NCI-H524 (cell line): ENCODE data around the gene PRRT2.
"Not testable (repeated sequence)": the region's sequence is repeated elsewhere in the genome, so short reads cannot be mapped to it uniquely, and the experiment has no call there.

Experiments
- DNase-seq, 2 experiments: peaks; one replicate each; lab custom pipeline; 2025; lab: John Stamatoyannopoulos, UW

PRRT2 gene

GRCh38 chr16:29811896-29812665 is at the start of gene PRRT2:
Gene PRRT2 (plus strand): TSS chr16:29812193. CDS start chr16:29813055, 862 bp downstream.
- peak; percentile 88 to 93 for DNase-seq

DNA sequence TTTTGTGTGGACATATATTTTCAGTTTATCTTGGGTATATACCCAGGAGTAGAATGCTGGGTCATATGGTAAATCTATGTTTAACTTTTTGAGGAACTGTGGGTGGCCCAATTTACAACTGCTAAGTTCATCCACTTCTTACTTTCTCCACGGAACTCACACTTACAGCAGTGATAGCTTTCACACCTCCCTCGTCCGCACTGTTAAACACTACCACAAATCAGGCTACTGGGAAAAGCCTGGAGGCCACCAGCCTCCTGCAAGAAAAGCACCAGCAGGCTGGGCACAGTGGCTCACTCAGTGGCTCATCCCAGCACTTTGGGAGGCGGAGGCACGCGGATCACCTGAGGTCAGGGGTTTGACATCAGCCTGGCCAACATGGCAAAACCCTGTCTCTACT is 48.7 kb upstream of the PRRT2 start:
- DNase-seq, result no peak

- no peak for DNase-seq
Observed at GRCh38 chr16:29765167-29766032, 46.6 kb upstream of the PRRT2 start.

DNA sequence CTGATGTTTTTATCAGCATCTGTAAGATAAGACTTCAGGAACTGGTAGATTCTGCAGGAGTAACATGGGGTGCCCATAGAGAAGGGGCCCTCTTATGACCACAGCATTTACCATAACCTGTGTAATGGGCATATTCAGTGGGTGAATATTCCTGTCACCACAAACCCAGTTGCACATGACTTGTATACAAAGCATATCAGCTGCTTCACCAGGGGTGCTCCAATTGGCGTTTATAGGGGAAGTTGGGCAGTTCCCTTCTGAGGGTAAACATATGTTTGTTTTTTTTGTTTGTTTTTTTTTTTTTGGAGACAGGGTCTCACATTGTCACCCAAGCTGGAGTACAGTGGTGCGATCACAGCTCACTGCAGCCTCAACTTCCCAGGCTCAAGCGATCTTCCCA is 45.4 kb upstream of the PRRT2 start:
- no peak for DNase-seq

DNA sequence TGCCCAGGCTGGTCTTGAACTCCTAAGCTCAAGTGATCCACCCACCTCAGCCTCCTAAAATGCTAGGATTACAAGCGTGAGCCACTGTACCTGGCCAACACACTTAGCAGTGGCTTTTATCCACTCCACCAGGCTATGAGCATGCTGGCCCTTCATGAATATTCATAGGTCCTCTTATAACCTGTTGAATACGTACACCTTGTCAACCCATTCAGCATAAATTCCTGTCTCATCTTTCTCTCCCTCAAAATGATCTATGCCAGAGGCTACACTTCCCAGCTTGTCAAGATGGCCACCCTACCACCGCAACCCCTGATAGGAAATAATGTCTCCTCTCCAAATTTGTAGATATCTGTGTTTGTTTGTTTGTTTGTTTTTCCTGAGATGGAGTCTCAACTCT is 44.9 kb upstream of the PRRT2 start:
- DNase-seq, result no peak

GRCh38 chr16:29769507-29769906 is 42.5 kb upstream of the PRRT2 start:
- DNase-seq, result no peak

DNA sequence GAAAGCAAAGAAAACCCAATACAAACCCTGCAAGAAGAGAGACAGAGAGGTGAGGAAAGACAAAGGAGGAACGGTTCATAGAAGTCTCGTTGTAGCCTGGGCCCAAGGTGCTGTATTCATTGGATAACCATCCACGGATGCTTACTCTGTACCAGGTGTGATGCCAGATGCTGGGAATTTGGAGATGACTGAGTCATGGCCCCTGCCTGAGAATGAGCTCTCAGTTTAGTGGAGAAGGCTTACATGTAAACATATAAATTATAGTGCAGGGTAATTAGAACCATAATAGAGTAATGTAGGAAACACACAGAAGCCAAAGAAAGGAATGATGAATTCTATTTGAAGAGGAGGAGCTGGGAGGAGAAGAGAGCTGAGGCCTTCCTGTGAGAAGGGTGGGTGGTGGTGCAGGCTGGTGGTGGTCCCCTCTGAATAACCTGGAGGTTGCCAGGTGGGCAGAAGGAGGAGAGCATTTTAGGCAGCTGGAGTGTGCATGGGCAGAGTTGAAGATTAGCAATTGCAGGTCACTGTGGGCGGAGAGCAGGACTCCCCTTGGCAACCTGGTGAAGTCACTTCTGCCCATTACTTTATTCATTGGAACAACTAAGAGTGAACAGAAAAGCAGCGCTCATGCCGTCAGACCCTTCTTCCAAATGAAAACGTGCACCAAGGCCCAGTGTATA is 41.6 kb upstream of the PRRT2 start:
- peak in 1 of 2 experiments; percentile 12 for DNase-seq

GRCh38 chr16:29772330-29772729 is 39.7 kb upstream of the PRRT2 start:
- DNase-seq, result not testable (repeated sequence)

GRCh38 chr16:29774730-29775129 is 37.3 kb upstream of the PRRT2 start:
- DNase-seq, result no peak

DNA sequence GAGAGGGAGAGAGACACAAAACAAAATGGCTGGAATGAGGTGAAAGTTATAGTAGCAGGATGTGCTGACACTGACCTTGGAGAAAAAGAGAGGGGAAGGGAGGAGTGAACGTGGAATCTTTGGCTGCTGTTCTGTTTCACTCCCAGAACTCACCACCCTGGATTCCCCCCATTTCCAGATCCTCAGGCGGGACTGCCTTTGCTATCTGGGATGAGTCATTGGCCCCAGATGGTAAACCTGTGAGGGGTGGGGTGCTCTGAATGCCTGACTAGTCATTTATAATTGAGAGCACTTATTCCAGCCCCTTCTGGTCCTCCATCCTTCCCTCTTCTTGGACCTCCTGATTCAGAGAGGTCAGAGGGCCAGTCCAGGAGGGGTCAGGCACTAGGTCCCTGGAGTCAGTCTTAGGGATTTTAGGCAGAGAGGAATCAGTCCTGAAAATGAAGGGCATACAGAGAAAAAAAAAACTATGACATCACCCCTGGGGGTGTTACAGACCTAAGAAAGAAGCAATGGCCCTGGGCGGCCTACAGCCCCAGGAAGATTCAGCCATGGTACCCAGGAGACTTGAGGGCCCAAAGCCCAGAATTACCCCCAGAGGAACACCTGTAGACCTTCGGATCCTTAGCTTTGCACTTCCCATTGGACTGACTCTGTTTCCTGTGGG is 36.1 kb upstream of the PRRT2 start:
- peak; percentile 21 to 59 for DNase-seq

DNA sequence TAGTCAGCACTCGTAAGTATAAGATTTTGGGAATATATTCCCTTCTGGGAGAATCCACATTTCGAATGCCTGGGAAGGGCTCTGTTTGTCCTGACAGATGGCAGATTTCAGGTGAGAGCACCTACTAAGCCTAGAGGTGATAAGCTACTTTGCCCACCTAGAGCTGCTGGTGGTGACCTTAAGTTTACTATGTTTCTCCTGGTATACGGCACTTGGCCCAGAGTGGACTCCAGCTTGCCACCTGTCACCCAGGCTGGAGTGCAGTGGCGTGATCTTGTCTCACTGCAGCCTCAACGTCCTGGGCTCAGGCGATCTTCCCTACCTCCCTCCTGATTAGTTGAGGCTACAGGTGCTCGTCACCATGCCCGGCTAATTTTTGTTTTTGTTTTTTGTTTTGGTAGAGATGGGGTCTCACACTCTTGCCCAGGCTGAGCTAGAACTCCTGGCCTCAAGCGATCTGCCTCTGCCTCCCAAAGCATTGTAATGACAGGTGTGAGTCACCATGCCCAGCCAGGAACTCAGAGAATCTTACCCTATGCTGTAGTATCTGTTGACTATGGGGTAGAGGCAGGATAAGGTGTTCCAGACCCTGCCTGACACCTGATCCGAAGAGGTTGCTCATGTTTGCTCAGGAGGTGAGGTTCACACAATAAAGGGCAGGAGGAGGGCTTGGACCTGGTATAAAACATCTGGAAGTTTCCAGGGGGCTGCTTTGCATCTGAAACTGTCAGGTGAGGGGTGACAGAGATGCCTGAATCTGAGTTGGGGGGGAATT is 34.2 kb upstream of the PRRT2 start, which contains the start of gene ZG16:
ZG16 (plus strand) TSS at position 681 of the 775 bp plus-strand sequence. CDS start 1,011 bp downstream, outside the sequence.
- DNase-seq, result no peak

DNA sequence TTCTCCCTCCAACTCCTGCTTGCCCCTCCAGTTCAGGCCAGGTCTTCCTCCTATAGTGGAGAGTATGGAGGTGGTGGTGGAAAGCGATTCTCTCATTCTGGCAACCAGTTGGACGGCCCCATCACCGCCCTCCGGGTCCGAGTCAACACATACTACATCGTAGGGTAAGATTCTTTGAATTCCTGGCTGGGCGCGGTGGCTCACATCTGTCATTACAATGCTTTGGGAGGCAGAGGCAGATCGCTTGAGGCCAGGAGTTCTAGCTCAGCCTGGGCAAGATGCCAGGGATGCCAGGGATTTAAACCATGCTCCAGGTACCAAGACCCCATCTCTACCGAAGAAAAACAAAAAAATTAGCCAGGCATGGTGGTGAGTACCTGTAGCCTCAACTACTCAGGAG is 32.5 kb upstream of the PRRT2 start:
- DNase-seq, result no peak

- not testable (repeated sequence) for DNase-seq
Observed at GRCh38 chr16:29783094-29783953, 28.7 kb upstream of the PRRT2 start.

GRCh38 chr16:29784157-29784556 is 27.8 kb upstream of the PRRT2 start:
- DNase-seq, result no peak

DNA sequence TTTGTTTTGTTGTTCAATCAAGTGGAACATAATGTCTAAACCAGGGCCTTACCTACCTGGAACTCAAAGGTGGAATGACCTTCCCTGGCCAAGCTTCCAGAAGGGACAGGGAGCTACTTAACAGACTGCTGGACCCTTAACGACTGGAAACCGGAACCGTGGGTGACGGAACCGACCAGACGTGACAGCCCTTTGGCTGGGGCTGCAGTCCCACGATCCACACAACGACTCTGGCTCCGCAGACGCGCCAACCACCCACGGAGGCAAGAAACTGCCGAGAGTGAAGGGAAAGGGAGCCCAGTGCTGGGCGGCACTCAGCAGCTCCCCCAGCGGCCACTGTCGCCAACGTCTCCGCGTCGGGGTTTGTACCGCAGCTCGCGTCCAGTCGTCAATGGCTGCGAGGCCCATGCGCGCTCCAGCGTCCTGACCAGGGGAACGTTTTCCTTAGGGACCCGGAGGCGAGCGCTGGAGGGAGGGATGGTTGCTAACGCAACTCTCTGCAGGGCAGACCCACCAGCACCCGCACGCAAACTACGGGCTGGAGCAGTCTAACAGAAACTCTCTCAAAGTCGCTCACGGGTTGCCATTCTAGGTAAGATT is 27.0 kb upstream of the PRRT2 start:
- no peak for DNase-seq

- DNase-seq, result not testable (repeated sequence)
Observed at GRCh38 chr16:29787155-29787554, 24.8 kb upstream of the PRRT2 start.

- no peak for DNase-seq
Observed at GRCh38 chr16:29789775-29790182, 22.2 kb upstream of the PRRT2 start.

DNA sequence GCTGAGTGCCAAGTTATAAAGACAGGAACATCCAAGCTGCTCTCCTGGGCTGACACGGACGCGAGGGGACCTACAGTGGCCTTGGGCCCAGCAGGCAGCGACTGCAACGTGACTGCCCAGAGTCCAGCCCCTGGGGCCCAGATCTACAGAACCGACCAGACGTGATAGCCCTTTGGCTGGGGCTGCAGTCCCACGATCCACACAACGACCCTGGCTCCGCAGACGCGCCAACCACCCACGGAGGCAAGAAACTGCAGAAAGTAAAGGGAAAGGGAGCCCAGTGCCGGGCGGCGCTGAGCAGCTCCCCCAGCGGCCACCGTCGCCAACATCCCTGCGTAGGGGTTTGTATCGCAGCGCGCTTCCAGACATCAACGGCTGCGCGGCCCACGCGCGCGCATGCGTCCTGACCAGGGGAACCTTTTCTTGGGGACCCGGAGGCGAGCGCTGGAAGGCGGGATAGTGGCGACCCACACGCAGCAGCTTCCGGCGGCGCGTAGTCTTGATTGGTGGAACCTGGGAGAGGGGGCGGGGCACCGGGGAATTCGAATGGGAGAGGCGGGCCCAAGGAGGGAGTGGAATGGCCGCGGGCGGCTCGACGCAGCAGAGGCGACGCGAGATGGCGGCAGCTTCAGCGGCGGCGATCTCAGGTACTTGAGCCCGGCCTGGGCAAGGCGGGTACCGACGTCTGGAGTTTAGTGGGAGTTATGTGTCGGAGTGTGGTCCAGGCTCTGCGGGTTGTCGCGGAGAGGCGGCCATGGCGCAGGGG is 21.6 kb upstream of the PRRT2 start, which contains the start of gene KIF22:
KIF22 (plus strand) TSS at position 569 of the 766 bp plus-strand sequence; CDS start at position 578, 9 bp downstream.
- peak; percentile 99 for DNase-seq
